Measurements from ENCODE around the gene PGK2.
"Not testable (repeated sequence)": the region's sequence is repeated elsewhere in the genome, so short reads cannot be mapped to it uniquely, and the experiment has no call there.

PGK2 gene

GRCh38 chr6:49805246-49805645, 18.2 kb upstream of the PGK2 start:
- TF ChIP-seq CTCF (IDR thresholded peaks at IDR 0.05; ENCODE audit: low read depth, low read length) = no peak
- no peak for DNase-seq (ENCODE audit: extremely low read depth, low read depth)

- TF ChIP-seq CTCF (IDR thresholded peaks at IDR 0.05; ENCODE audit: low read depth, low read length) = no peak
- no peak for DNase-seq (ENCODE audit: extremely low read depth, low read depth)
Measured at GRCh38 chr6:49801525-49801924, 14.4 kb upstream of the PGK2 start.

- no peak for TF ChIP-seq CTCF (IDR thresholded peaks at IDR 0.05; ENCODE audit: low read depth, low read length)
- DNase-seq (ENCODE audit: extremely low read depth, low read depth) = no peak
Measured at GRCh38 chr6:49799090-49799489, 12.0 kb upstream of the PGK2 start.

GRCh38 chr6:49796842-49797455, 9.9 kb upstream of the PGK2 start:
- DNase-seq (ENCODE audit: extremely low read depth, low read depth) = not testable (repeated sequence)

GRCh38 chr6:49790341-49790740, 3.3 kb upstream of the PGK2 start:
- DNase-seq (ENCODE audit: extremely low read depth, low read depth) = no peak
- no peak for TF ChIP-seq CTCF (IDR thresholded peaks at IDR 0.05; ENCODE audit: low read depth, low read length)

GRCh38 chr6:49784272-49784671, 2.8 kb downstream of the PGK2 start:
- no peak for TF ChIP-seq CTCF (IDR thresholded peaks at IDR 0.05; ENCODE audit: low read depth, low read length)
- DNase-seq (ENCODE audit: extremely low read depth, low read depth) = no peak

- no peak for TF ChIP-seq CTCF (IDR thresholded peaks at IDR 0.05; ENCODE audit: low read depth, low read length)
- DNase-seq (ENCODE audit: extremely low read depth, low read depth) = no peak
Measured at GRCh38 chr6:49782725-49783124, 4.4 kb downstream of the PGK2 start.

- no peak for DNase-seq (ENCODE audit: extremely low read depth, low read depth)
- TF ChIP-seq CTCF (IDR thresholded peaks at IDR 0.05; ENCODE audit: low read depth, low read length) = no peak
Measured at GRCh38 chr6:49782293-49782692, 4.8 kb downstream of the PGK2 start.
